ENCODE measurements around the gene WDPCP.
"Not testable (repeated sequence)": the region's sequence is repeated elsewhere in the genome, so short reads cannot be mapped to it uniquely, and the experiment has no call there.

The WDPCP gene

DNA sequence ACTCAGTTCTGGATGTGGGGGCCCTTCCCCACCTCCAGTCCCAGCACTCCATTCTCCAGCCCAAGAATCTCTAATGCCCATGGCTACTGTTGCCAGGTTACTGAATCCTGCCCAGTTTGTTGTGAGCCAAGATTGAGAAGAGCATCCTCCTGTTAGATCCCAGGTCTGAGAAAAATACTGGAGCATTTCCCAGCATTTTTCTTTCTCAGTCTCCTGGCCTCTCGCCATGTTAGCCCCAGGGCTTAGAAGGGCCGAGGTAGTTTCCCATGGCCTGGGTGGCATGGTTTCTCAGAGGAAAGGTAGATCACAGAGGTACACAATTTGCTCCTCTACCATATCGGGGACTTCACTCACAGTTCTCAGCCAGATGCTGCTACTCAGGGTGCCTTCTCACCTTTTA is 401.9 kb downstream of the WDPCP start:
- H3K9me2 ChIP-seq (replicated peaks; ENCODE audit: control insufficient read depth, low read length) = no peaks in the 10 kb centered on the region
- no peaks in the 10 kb centered on the region for H4K20me1 ChIP-seq (ENCODE audit: control insufficient read depth, insufficient read depth, low read depth, low read length)
- H3K27me3 ChIP-seq (ENCODE audit: control insufficient read depth, low read length) = no peaks in the 10 kb centered on the region
- H3F3A ChIP-seq (ENCODE audit: control insufficient read depth, insufficient read depth) = no peaks in the 10 kb centered on the region
- H3K9me3 ChIP-seq (ENCODE audit: control insufficient read depth, insufficient read depth, low read length) = no peaks in the 10 kb centered on the region
- H3K27ac ChIP-seq (ENCODE audit: low read depth, low read length) = no peak overlapping the region
- H3K4me3 ChIP-seq (ENCODE audit: low read length) = no peak overlapping the region
- no peaks in the 10 kb centered on the region for H3K79me2 ChIP-seq (ENCODE audit: control insufficient read depth, low read length)
- no peaks in the 10 kb centered on the region for H3K4me1 ChIP-seq (ENCODE audit: control insufficient read depth, low read length)
- TF ChIP-seq EZH2phosphoT487 (IDR thresholded peaks at IDR 0.05; ENCODE audit: borderline replicate concordance, low read length) = no peak
- TF ChIP-seq, protein P1, sequence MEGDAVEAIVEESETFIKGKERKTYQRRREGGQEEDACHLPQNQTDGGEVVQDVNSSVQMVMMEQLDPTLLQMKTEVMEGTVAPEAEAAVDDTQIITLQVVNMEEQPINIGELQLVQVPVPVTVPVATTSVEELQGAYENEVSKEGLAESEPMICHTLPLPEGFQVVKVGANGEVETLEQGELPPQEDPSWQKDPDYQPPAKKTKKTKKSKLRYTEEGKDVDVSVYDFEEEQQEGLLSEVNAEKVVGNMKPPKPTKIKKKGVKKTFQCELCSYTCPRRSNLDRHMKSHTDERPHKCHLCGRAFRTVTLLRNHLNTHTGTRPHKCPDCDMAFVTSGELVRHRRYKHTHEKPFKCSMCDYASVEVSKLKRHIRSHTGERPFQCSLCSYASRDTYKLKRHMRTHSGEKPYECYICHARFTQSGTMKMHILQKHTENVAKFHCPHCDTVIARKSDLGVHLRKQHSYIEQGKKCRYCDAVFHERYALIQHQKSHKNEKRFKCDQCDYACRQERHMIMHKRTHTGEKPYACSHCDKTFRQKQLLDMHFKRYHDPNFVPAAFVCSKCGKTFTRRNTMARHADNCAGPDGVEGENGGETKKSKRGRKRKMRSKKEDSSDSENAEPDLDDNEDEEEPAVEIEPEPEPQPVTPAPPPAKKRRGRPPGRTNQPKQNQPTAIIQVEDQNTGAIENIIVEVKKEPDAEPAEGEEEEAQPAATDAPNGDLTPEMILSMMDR (IDR thresholded peaks at IDR 0.05; ENCODE audit: low read depth, low read length, poor library complexity, severe bottlenecking) = no peak
- H3K4me2 ChIP-seq (ENCODE audit: low read length) = no peak overlapping the region
- H3K36me3 ChIP-seq (ENCODE audit: control insufficient read depth, low read length) = no peaks in the 10 kb centered on the region

DNA sequence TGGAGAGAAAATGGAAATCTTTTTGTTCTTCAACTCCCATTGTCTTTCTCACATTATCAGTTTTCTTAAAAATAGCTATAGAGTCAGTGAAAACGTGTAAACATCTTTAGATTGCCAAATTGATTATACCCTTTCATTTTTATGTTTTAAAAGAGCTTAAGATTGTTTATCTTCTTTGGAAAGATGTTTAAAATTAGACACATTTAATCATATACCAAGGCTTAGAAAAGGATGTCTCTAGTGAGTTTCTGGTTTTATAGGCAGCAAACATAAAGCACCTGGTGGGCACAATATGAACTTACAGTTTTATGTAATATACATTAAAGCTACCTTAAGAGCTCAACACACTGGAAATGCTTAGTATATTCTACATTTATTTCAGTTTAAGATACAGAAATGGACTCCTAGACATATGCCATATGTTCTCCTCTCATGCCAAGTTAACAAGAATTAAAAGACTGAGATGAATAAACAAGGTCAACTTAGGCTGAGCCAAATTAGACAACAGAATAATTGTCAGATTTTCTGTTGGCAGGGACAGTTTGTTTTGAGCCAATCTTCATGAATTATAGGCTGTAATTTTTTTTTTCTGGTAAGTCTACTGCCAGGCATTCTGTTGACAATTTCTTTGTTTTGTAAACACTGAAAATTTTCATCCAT is 425.0 kb downstream of the WDPCP start:
- H3K36me3 ChIP-seq (ENCODE audit: control insufficient read depth, low read length) = no peaks in the 10 kb centered on the region
- H3K4me3 ChIP-seq (ENCODE audit: low read length) = no peak overlapping the region
- no peak overlapping the region for H3K27ac ChIP-seq (ENCODE audit: low read depth, low read length)
- no peak overlapping the region for H3K4me2 ChIP-seq (ENCODE audit: low read length)
- H3K9me2 ChIP-seq (replicated peaks; ENCODE audit: control insufficient read depth, low read length) = no peaks in the 10 kb centered on the region
- no peaks in the 10 kb centered on the region for H3K4me1 ChIP-seq (ENCODE audit: control insufficient read depth, low read length)
- H3K9me3 ChIP-seq (ENCODE audit: control insufficient read depth, insufficient read depth, low read length) = no peaks in the 10 kb centered on the region
- no peak for TF ChIP-seq EZH2phosphoT487 (IDR thresholded peaks at IDR 0.05; ENCODE audit: borderline replicate concordance, low read length)
- TF ChIP-seq, protein P1 (IDR thresholded peaks at IDR 0.05; ENCODE audit: low read depth, low read length, poor library complexity, severe bottlenecking) = no peak
- H4K20me1 ChIP-seq (ENCODE audit: control insufficient read depth, insufficient read depth, low read depth, low read length) = no peaks in the 10 kb centered on the region
- H3K79me2 ChIP-seq (ENCODE audit: control insufficient read depth, low read length) = no peaks in the 10 kb centered on the region
- no peaks in the 10 kb centered on the region for H3F3A ChIP-seq (ENCODE audit: control insufficient read depth, insufficient read depth)
- H3K27me3 ChIP-seq (ENCODE audit: control insufficient read depth, low read length) = no peaks in the 10 kb centered on the region

DNA sequence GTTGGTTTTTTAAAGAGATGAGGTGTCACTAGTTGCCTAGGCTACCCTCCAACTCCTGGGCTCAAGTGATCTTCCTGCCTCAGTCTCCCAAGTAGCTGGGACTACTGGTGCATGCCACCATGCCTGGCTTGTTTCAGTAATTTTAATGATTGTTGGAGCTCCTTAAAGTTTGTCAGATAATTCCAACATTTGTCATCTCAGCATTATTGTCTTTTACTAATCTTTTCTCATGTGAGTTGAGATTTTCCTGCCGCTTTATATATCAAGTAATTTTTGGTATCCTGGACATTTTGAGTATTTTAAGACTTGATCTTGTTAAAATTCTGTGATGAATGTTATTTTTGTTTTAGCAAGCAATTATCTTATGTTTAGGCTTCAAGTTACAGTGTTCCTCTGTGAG is 429.0 kb downstream of the WDPCP start:
- no peak overlapping the region for H3K4me3 ChIP-seq (ENCODE audit: low read length)
- no peaks in the 10 kb centered on the region for H3K27me3 ChIP-seq (ENCODE audit: control insufficient read depth, low read length)
- no peaks in the 10 kb centered on the region for H3K9me3 ChIP-seq (ENCODE audit: control insufficient read depth, insufficient read depth, low read length)
- H3K27ac ChIP-seq (ENCODE audit: low read depth, low read length) = no peak overlapping the region
- H4K20me1 ChIP-seq (ENCODE audit: control insufficient read depth, insufficient read depth, low read depth, low read length) = no peaks in the 10 kb centered on the region
- no peaks in the 10 kb centered on the region for H3K36me3 ChIP-seq (ENCODE audit: control insufficient read depth, low read length)
- H3K79me2 ChIP-seq (ENCODE audit: control insufficient read depth, low read length) = no peaks in the 10 kb centered on the region
- no peaks in the 10 kb centered on the region for H3F3A ChIP-seq (ENCODE audit: control insufficient read depth, insufficient read depth)
- no peaks in the 10 kb centered on the region for H3K4me1 ChIP-seq (ENCODE audit: control insufficient read depth, low read length)
- no peak overlapping the region for H3K4me2 ChIP-seq (ENCODE audit: low read length)
- no peaks in the 10 kb centered on the region for H3K9me2 ChIP-seq (replicated peaks; ENCODE audit: control insufficient read depth, low read length)
- TF ChIP-seq, protein P1 (IDR thresholded peaks at IDR 0.05; ENCODE audit: low read depth, low read length, poor library complexity, severe bottlenecking) = no peak
- no peak for TF ChIP-seq EZH2phosphoT487 (IDR thresholded peaks at IDR 0.05; ENCODE audit: borderline replicate concordance, low read length)

DNA sequence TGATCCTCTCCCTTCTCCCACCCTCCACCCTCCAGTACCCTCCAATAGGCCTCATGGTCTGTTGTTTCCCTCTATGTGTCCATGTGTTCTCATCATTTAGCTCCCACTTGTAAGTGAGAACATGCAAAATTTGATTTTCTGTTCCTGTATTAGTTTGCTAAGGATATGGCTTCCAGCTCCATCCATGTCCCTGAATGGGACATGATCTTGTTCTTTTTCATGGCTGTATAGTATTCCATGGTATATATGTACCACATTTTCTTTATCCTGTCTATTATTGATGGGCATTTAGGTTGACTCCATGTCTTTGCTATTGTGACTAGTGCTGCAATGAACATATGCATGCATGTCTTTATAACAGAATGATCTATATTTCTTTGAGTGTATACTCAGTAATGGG is 451.6 kb downstream of the WDPCP start:
- not testable (repeated sequence) for H3K9me2 ChIP-seq (replicated peaks; ENCODE audit: control insufficient read depth, low read length); H3F3A ChIP-seq (ENCODE audit: control insufficient read depth, insufficient read depth); H3K4me2 ChIP-seq (ENCODE audit: low read length); H3K9me3 ChIP-seq (ENCODE audit: control insufficient read depth, insufficient read depth, low read length); H3K36me3 ChIP-seq (ENCODE audit: control insufficient read depth, low read length); H3K27me3 ChIP-seq (ENCODE audit: control insufficient read depth, low read length); H3K27ac ChIP-seq (ENCODE audit: low read depth, low read length); H3K4me1 ChIP-seq (ENCODE audit: control insufficient read depth, low read length); H4K20me1 ChIP-seq (ENCODE audit: control insufficient read depth, insufficient read depth, low read depth, low read length); H3K79me2 ChIP-seq (ENCODE audit: control insufficient read depth, low read length); H3K4me3 ChIP-seq (ENCODE audit: low read length)
